Measurements from ENCODE around the gene ZNF519.

ZNF519 gene

GRCh38 chr18:14092625-14093306 is 39.5 kb downstream of the ZNF519 start:
- Histone ChIP-seq H3K9me3 (ENCODE audit: severe bottlenecking) (no peaks in the 10 kb centered on the region), H3K36me3 (no peaks in the 10 kb centered on the region), H3K27ac (no peak overlapping the region), H3K4me3 (ENCODE audit: low read depth, low read length) (no peak overlapping the region), H3K27me3 (ENCODE audit: insufficient read depth, low read depth, severe bottlenecking) (no peaks in the 10 kb centered on the region)
- no peak for DNase-seq
- no peak for TF ChIP-seq CTCF (IDR thresholded peaks at IDR 0.05; ENCODE audit: low read depth, low read length)

- no peak overlapping the region for H3K27ac ChIP-seq
- TF ChIP-seq CTCF (IDR thresholded peaks at IDR 0.05; ENCODE audit: low read depth, low read length): no peak
- no peak for DNase-seq
- H3K36me3 ChIP-seq: no peaks in the 10 kb centered on the region
- H3K4me3 ChIP-seq (ENCODE audit: low read depth, low read length): no peak overlapping the region
- no peaks in the 10 kb centered on the region for H3K27me3 ChIP-seq (ENCODE audit: insufficient read depth, low read depth, severe bottlenecking)
- H3K9me3 ChIP-seq (ENCODE audit: severe bottlenecking): no peaks in the 10 kb centered on the region
Observed at GRCh38 chr18:14089781-14090180, 42.5 kb downstream of the ZNF519 start.

GRCh38 chr18:14089191-14089590 is 43.0 kb downstream of the ZNF519 start:
- Histone ChIP-seq H3K9me3 (ENCODE audit: severe bottlenecking) (no peaks in the 10 kb centered on the region), H3K27me3 (ENCODE audit: insufficient read depth, low read depth, severe bottlenecking) (no peaks in the 10 kb centered on the region), H3K4me3 (ENCODE audit: low read depth, low read length) (no peak overlapping the region), H3K36me3 (no peaks in the 10 kb centered on the region), H3K27ac (no peak overlapping the region)
- TF ChIP-seq CTCF (IDR thresholded peaks at IDR 0.05; ENCODE audit: low read depth, low read length): no peak
- DNase-seq: no peak

GRCh38 chr18:14086458-14087231 is 45.6 kb downstream of the ZNF519 start:
- TF ChIP-seq CTCF (IDR thresholded peaks at IDR 0.05; ENCODE audit: low read depth, low read length): peak; percentile 65
- no peaks in the 10 kb centered on the region for H3K27me3 ChIP-seq (ENCODE audit: insufficient read depth, low read depth, severe bottlenecking)
- no peaks in the 10 kb centered on the region for H3K36me3 ChIP-seq
- H3K27ac ChIP-seq: no peak overlapping the region
- no peaks in the 10 kb centered on the region for H3K9me3 ChIP-seq (ENCODE audit: severe bottlenecking)
- no peak overlapping the region for H3K4me3 ChIP-seq (ENCODE audit: low read depth, low read length)
- DNase-seq: peak; percentile 32

GRCh38 chr18:14085770-14086457 is 46.3 kb downstream of the ZNF519 start:
- no peak overlapping the region for H3K27ac ChIP-seq
- H3K27me3 ChIP-seq (ENCODE audit: insufficient read depth, low read depth, severe bottlenecking): no peaks in the 10 kb centered on the region
- H3K36me3 ChIP-seq: no peaks in the 10 kb centered on the region
- H3K4me3 ChIP-seq (ENCODE audit: low read depth, low read length): no peak overlapping the region
- no peaks in the 10 kb centered on the region for H3K9me3 ChIP-seq (ENCODE audit: severe bottlenecking)
- no peak for DNase-seq
- no peak for TF ChIP-seq CTCF (IDR thresholded peaks at IDR 0.05; ENCODE audit: low read depth, low read length)

Measured in WERI-Rb-1 (cell line).